RWPE1 (cell line): ENCODE data around the gene CCDC124.

ENCODE experiments used
- CTCF ChIA-PET: fragments of 350-600 bp; sonication (Branson Sonifier 250); formaldehyde crosslinking; extraction: SDS; loops from one replicate; lab custom pipeline; 2021; lab: Yijun Ruan, JAX
- POLR2A ChIA-PET: fragments of 400-600 bp; formaldehyde crosslinking; extraction: SDS; loops from one replicate; lab custom pipeline; 2020; ENCODE audit warnings: antibody characterized with exemption; ENCODE audit not compliant: low non-redundant PET; lab: Yijun Ruan, JAX
- DNase-seq: peaks from one replicate; pipeline ENCODE4 v3.0.0; 2012; ENCODE audit warnings: low spot score
- H3K27ac ChIP-seq: fragments of 450-650 bp; 2 replicates; pipeline ENCODE4 v1.5.1; 2017
- TF ChIP-seq, protein P1 (sequence below): fragments of 450-650 bp; conservative IDR thresholded peaks from 2 replicates; pipeline ENCODE4 v1.5.1; 2017; ENCODE audit warnings: low read depth, mild to moderate bottlenecking

Gene CCDC124

GRCh38 chr19:17965370-17966128 lies 32.7 kb downstream of the CCDC124 start:
- DNase-seq: no peak
- ChIA-PET POLR2A (no interaction called here), CTCF (no interaction called here)
- H3K27ac ChIP-seq: no peak overlapping the region
- TF ChIP-seq, protein P1, sequence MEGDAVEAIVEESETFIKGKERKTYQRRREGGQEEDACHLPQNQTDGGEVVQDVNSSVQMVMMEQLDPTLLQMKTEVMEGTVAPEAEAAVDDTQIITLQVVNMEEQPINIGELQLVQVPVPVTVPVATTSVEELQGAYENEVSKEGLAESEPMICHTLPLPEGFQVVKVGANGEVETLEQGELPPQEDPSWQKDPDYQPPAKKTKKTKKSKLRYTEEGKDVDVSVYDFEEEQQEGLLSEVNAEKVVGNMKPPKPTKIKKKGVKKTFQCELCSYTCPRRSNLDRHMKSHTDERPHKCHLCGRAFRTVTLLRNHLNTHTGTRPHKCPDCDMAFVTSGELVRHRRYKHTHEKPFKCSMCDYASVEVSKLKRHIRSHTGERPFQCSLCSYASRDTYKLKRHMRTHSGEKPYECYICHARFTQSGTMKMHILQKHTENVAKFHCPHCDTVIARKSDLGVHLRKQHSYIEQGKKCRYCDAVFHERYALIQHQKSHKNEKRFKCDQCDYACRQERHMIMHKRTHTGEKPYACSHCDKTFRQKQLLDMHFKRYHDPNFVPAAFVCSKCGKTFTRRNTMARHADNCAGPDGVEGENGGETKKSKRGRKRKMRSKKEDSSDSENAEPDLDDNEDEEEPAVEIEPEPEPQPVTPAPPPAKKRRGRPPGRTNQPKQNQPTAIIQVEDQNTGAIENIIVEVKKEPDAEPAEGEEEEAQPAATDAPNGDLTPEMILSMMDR: no peak

- no peak for DNase-seq
- H3K27ac ChIP-seq: no peak overlapping the region
- TF ChIP-seq, protein P1: no peak
- ChIA-PET POLR2A (no interaction called here), CTCF (no interaction called here)
Observed at GRCh38 chr19:17966129-17966483, 33.3 kb downstream of the CCDC124 start.

DNA sequence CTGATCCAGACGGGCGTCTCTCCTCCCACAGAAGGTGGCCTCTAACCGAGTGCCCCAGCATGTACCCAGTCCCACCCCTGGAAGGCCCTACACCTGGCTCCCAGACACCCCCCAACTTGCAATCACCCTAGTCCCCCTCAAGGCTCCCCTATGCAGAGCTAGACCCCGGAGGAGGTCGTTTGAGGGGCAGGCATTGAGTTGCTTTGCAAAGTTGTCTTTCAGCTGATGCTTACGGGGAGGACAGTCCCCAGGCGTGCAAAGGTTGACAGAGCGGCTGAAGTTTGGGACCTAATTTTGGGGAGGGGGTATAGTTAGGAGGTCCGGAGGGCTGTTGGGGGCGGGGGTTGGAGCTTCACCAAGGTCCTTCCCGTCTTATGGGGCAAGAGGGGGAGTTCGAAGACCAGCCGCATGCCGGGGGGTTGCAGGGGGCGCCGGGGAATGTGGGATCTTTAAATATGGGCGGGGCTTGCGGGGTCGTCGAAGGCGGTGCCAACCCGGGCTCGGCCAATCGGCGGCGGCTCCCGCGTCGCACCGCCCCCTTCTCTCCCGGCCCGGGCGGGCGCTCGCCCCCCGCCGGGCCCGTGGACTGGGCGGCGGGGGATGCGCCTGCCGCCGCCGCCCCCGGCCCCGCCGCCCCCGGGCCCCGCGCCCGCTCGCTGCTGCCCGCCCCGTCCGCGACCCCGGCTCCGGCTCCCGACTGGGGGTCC lies 33.9 kb downstream of the CCDC124 start, which contains the start of gene KCNN1:
Gene KCNN1, plus strand, starts transcription at position 558 of the 707 bp plus-strand sequence. CDS start 6,782 bp downstream, outside the sequence.
- POLR2A ChIA-PET: no interaction called here
- peak; percentile 47 for DNase-seq

DNA sequence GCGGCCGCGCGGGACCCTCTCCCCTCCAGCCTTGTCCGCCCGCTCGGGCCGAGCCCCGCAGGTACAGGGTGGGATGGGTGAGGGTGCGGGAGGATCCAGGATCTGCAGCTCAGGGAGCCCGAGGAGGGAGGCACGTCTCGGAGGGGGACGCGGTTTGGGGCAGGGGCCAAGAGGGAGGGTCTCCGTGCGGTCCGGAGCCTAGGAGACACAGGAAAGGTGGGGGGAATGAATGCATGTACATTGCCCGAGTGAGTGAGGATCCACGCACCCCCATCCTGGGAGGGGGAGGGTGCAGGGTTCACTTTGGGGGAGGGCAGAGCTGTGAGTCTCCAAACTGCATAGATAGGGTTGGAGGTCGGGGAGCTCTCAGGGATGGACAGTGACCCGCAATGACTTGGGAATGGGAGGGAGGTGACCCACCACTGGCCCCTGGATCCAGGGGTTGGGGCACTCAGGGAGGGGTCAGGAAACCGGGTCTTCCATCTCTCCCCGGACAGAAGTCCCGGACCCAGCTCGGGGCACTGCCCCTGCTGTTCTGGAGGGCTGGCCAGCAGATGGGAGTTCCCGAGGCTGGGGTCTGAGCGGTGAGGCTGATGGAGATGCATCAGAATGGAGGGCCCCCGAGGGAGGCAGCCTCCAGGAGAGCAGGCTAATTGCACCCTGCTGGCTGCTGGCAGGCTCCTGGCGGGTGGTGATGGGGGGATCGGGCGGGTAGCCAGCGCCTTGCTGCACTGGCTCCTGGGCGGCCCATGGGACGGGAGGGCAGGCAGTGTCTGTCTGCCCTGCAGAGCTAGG lies 34.6 kb downstream of the CCDC124 start:
- POLR2A ChIA-PET: no interaction called here
- no peak for DNase-seq
- CTCF ChIA-PET: interaction anchor here (0.6 to 0.7 kb wide), 2 partner anchors 10 to 19 kb away, joined by 4 read pairs; no protein-coding TSS in a partner anchor
- TF ChIP-seq, protein P1: no peak
- H3K27ac ChIP-seq: no peak overlapping the region

More for the DNA sequence above, 33.9 kb downstream of the CCDC124 start, which contains the start of gene KCNN1:
- CTCF ChIA-PET: interaction anchor here (0.6 to 0.7 kb wide), 2 partner anchors 9 to 19 kb away, joined by 4 read pairs; no protein-coding TSS in a partner anchor
- TF ChIP-seq, protein P1: no peak
- no peak within 1 kb of the TSS for H3K27ac ChIP-seq

GRCh38 chr19:17968362-17968761 lies 35.5 kb downstream of the CCDC124 start:
- POLR2A ChIA-PET: no interaction called here
- no peak overlapping the region for H3K27ac ChIP-seq
- DNase-seq: no peak
- CTCF ChIA-PET: interaction anchor here (0.6 to 1.4 kb wide), 2 partner anchors 22 to 30 kb away, joined by 3 to 6 read pairs; no protein-coding TSS in a partner anchor
- TF ChIP-seq, protein P1: no peak
